COLO668 (cell line): ENCODE results near the gene TP53INP2.
A peak's percentile ranks its signal among the peaks of the same experiment; 100 is the strongest.
"Not testable (repeated sequence)": the region's sequence is repeated elsewhere in the genome, so short reads cannot be mapped to it uniquely, and the experiment has no call there.

ENCODE experiments used
- DNase-seq: peaks from one replicate; lab custom pipeline; 2025; ENCODE audit not compliant: unreplicated experiment; lab: John Stamatoyannopoulos, UW

The TP53INP2 gene, protein sequence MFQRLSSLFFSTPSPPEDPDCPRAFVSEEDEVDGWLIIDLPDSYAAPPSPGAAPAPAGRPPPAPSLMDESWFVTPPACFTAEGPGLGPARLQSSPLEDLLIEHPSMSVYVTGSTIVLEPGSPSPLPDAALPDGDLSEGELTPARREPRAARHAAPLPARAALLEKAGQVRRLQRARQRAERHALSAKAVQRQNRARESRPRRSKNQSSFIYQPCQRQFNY

DNA sequence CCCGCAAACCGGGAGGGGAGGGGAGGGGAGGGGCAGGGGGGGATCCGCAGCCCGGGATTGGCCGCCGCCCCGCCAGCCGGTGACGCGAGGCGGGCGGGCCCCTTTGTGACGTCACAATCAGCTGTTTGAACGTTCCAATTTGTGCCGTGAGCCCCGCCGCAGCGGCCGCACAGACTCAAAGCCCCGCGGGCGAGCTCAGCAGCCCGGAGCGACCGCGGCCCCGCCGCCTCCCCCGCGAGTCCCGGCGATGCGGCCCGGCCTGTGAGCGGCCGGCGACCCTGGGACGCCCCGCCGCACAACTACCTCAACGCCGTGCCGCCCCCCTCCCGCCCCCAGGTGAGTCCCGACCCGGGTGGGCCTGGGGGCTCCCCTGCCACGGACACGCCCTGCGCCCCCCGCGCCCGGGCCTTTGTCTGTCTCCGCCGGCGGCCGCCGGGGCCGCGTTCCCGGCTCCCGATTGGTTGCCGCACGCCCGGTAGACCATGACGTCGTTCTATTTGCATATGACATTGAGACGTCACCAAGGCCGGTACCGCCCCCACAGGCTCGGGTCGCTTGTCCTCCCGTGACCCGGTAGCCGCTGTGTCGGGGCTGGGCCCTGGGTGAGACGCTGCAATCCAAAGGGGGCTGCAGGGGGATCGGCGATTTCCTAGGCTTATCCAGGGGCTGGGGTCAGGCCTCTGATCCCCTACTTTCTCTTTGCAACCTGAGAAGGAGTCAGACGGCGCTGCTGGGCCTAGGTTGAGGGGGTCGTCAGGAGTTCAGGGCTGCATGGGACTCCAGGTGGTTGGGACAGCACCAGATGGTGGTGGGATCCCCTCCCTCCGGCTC, at the start of gene TP53INP2:
TP53INP2 (plus strand) TSS at position 168 of the 831 bp plus-strand sequence. CDS start 4,396 bp downstream, outside the sequence.
- peak; percentile 92 for DNase-seq

DNA sequence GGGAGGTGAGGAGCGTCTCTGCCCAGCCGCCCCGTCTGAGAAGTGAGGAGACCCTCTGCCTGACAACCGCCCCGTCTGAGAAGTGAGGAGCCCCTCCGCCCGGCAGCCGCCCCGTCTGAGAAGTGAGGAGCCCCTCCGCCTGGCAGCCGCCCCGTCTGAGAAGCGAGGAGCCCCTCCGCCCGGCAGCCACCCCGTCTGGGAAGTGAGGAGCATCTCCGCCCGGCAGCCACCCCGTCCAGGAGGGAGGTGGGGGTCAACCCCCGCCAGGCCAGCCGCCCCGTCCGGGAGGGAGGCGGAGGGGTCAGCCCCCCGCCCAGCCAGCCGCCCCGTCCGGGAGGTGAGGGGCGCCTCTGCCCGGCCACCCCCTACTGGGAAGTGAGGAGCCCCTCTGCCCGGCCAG, 45.5 kb upstream of the TP53INP2 start:
- DNase-seq: not testable (repeated sequence)

DNA sequence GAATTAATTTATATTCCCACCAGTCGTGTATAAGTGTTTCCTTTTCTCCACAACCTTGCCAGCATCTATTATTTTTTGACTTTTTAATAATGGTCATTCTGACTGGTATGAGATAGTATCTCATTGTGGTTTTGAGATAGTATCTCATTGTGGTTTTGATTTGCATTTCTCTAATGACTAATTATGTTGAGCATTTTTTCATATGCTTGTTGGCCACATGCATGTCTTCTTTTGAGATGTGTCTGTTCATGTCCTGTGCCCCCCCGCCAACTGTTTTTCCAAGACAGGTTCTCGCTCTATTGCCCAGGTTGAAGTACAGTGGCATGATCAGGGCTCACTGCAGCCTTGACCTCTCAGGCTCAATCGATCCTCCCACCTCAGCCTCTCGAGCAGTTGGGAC, 42.3 kb upstream of the TP53INP2 start:
- not testable (repeated sequence) for DNase-seq

DNA sequence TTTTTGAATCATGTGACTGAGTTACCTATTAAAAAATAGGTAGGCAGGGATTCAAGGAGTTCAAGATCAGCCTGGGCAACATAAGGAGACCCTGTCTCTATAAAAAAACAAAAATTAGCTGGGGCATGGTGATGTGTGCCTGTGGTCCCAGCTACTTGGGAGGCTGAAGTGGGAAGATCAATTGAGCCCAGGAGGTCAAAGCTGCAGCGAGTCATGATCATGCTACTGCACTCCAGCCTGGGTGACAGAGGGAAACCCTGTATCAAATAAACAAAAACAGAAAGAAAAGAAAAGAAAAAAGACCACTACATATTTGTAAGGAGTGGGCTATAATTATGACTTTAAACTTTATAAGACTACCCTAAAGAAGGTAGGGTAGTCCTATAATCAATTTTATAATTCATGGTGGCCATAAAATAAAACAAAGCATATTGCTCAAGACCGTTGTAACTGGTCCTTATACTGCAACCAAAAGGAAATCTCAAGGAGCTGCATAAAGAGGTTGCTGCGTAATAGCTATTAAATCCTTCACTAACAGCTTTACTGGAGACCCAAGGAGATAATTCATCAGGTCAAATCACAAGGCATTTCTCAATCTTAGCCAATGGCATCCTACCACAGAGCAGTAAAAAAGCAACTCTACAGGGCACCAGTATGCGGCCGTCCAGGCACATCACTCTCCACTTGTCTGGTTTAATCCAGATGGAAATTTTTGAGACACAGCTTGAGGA, 40.8 kb upstream of the TP53INP2 start:
- no peak for DNase-seq

DNA sequence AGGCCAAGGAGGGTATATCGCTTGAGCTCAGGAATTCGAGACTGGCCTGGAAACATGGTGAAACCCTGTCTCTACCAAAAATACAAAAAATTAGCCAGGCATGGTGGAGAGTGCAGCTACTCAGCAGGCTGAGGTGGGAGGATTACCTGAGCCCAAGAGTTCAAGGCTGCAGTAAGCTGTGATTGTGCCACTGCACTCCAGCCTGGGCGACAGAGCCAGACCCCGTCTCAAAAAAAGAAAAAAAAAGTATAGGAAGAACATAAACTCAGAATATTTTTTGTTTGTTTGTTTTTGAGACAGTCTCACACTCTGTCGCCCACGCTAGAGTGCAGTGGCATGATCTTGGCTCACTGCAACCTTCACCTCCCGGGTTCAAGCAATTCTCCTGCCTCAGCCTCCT, 39.4 kb upstream of the TP53INP2 start:
- DNase-seq: not testable (repeated sequence)

DNA sequence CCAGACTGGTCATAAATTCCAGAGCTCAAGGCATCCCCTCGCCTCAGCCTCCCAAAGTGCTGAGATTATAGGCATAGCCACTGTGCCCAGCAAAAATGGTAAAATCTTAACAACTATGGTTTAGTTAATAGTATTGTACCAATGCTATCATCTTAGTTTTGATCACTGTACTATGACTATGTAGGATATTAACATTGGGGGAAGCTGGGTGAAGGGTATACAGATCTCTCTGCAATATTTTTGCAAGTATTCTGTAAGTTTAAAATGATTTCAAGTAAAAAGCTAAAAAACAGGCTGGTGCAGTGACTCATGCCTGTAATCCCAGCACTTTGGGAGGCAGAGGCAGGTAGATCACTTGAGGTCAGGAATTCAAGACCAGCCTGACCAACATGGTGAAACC, 35.0 kb upstream of the TP53INP2 start:
- DNase-seq: no peak

DNA sequence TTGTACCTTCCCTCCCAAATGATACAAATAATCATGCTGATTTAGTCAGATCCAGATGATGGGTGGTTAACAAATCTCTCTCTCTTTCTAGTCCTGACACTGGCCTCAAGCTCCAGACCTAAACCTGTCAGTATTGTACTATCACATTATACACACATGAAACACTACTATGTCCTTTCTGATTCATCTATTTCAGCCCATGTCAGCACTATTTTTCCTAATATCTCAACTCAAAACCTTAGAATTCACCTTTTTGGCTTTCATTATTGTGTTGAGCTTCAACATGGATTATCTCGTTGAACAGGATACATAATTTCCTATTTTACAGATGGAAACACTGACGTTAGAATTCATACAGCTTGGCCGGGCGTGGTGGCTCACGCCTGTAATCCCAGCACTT, 30.7 kb upstream of the TP53INP2 start:
- DNase-seq: no peak

DNA sequence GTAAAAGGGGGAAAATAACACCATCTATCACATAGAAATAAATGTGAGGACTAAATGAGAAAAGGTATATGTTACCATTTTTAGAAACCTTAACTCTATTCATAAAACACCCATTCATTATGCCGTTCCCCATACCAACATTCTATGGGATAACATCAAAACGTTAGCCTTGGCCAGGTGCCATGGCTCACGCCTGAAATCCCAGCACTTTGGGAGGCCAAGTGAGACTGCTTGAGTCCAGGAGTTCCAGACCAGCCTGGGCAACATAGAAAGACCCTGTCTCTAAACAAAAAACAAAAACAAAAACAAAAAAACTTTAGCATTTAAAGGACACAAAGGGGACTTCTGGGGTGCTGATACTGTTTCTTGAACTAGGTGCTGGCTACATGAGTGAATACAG, 28.6 kb upstream of the TP53INP2 start:
- DNase-seq: no peak

DNA sequence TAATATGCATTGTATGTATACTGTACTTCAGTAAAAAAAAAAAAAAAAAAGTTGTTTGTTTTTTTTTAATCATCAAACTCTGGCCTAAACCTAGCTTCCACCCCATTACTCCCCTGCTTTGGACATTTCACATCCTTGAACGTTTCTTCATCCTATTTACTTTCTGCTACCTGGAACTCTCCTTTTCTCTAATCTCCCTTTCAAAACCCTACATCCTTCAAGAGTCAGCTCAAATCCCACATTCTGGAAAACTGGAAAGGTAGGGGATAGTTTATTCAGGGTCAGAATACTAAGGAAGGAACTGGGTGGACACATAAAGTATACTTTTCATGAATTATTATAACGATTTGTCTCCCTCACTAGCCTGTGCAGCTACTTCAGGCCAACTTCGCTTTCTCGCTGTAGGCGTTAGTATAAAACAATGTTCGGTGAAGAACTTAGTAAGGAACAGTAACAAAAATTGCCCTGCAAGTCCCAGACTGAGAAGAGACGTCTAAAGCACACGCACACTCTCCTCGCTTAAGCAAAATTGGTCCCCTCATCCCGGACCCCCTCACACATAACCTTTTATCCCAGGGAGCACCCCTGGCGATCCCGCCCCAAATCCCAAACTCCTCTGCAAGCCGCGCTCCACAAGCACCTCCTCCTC, 28.0 kb upstream of the TP53INP2 start:
- no peak for DNase-seq

DNA sequence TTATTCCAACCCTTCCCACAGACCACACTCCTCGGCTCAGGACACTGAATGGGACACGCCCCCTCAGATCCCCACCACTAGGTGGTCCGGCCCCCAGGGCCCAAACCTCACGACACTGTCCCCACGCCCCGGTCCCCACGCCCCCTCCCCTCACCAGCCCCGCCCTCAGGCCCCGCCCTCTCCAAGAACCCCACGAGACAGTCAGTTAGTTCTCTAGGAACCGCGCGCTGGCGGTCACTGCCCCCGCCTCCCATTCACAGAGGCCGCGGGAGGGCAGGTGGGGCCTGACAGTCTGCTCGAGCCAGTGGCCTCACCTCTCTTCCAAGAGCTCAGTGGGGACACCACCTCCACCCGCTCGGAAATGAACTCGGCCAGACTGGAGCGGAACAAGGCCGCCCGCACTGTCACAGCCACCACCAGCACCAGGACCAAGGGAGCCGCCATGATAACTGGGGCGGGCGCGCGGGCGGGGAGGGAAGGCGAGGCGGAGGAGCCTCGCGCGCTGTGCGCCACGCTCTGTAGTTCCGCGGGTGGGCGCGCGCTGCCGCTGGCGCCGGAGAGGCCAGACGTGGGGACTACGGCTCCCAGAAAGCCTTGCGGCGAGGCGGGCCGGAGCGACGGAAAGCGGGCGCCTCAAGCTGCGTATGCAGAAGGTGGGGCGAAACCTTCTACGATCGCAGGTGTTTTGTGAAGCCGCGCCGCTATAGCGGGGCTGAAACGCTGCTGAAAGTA, 27.3 kb upstream of the TP53INP2 start, which contains the start of gene PIGU:
PIGU (minus strand) TSS at position 451 of the 732 bp plus-strand sequence; CDS start at position 444, 7 bp downstream.
- DNase-seq: peak; percentile 99

DNA sequence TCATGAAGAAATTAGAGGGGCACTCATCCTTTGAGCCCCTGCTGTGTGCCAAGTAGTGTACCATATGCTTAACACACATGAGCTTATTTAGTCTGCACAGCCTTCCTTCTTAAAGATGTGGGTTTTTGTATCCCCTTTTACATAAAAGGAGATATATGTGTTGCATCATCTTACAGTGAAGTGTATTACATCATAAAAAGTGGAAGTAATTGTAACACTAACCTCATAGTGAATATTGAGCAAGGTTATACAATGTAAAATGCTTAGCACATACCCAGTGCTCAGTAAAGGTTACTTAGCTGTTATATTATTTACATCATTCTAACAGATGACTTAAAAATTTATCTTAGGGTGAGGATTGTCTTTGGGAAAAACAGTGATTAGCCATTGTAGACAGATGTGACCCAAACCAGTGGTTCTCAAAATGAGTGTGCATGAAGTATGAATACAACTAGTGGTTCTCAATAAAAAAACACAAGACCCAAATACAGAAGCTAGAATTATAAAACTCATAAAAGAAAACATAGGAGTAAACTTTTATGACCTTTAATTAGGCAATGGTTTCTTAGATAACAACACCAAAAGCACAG, 23.5 kb upstream of the TP53INP2 start:
- no peak for DNase-seq

DNA sequence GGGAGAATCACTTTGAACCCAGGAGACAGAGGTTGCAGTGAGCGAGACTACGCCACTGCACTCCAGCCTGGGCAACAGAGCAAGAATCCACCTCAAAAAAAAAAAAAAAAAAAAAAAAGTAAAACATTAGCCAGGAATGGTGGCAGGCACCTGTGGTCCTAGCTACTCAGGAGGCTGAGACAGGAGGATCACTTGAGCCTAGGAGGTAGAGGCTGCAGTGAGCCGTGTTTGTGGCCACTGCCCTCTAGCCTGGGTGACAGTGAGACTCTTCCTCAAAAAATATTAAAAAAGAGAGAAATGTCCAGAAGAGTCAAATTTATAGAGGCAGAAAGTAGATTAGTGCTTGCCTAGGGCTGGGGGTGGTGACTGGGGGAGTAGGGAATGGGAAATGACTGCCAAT, 20.5 kb upstream of the TP53INP2 start:
- no peak for DNase-seq

DNA sequence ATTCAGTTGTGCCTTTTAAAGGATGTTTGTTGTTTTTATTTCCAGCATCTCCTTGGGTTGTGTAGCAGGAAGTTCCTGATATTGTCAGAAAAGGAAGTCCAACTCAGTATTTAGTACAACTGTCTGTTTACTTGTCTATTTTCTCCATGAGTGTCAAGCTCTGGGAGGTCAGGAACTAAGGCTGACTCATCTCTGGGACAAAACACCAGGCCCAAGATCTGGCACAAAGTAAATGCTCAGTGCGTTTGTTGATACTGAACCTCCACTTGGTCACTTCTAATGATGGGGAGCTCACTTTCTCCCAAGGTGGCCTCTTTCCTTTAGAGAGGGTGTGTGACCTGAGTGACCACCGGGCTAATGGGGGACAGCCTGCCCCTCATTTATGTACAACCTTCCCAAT, 14.7 kb upstream of the TP53INP2 start:
- DNase-seq: no peak

DNA sequence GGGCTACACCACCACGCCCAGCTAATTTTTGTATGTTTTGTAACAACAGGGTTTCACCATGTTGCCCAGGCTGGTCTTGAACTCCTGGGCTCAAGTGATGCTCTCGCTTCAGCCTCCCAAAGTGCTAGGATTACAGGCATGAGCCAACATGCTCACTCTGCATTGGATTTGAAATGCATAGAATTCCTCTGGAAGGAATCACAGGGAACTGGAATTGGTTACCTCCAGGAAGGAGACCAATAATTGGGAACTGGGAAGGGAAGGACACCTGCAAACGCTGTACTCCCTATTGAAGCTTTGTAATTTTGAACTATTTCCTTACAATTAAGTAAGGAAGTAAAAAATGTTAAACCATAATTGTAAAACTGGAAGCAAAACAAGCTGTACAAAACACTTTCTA, 12.3 kb upstream of the TP53INP2 start:
- DNase-seq: no peak

DNA sequence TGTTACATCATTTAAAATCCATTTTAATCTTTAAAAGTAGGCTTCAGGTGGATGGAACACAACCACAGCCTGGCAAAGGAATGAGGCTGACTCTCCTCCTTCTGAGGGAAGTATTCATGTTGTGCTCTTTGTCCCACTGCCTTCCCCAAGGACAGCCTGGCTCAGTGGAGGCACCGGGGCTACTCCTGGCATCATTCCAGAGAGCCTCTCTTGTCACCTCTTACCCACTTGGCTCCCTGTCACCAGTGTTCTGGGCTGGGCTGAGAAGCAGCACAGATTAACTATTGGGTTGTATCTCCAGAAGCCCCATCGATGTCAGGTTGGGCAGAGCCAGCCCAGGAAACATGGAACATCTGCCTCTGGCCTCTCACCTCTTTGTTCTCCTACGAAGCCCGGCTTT, 10.7 kb upstream of the TP53INP2 start:
- DNase-seq: no peak

DNA sequence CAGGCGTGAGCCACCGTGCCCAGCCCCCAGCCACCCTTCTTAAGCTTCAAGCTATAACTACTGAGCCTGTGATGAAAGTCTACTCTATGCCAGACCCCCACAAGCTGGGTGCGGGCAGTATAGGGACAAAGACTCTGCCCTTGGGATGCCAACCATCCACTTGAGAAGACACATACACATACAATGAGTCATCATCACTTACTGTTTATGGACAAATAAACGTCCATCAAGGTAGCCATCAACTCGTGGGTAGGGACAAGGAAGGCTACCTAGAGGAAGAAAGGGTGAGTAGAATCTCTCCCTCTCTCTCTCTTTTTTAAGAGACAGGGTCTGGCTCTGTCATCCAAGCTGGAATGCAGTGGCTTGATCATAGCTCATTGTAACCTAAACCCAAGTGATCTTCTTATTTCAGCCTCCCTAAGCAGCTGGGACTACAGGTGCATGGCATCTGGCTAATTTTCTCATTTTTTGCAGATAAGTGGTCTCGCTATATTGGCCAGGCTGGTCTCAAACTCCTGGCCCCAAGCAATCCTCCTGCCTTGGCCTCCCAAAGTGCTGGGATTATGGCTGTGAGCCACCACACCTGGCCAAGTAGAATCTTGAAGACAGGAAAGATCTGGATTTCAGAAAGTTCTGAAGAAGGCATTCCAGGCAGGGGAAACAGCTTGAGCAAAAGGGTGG, 2.6 kb upstream of the TP53INP2 start:
- DNase-seq: no peak

DNA sequence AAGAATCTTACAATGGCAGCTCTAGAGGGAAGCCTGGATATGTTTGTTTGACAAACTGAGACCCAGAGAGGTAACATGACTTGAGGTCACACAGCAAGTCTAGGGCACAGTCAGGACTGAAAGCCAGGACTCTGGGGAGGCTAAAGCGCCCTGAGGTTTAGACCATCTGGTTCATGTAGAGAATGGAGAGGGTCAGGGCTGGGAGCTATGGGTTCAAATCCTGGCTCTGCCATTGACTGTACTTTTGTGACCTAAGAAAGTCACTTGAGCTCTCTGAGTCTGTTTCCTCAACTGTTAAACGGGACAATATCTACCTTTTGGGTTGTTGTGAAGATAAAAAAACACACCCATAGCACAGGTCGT, 1.1 kb upstream of the TP53INP2 start:
- DNase-seq: no peak

DNA sequence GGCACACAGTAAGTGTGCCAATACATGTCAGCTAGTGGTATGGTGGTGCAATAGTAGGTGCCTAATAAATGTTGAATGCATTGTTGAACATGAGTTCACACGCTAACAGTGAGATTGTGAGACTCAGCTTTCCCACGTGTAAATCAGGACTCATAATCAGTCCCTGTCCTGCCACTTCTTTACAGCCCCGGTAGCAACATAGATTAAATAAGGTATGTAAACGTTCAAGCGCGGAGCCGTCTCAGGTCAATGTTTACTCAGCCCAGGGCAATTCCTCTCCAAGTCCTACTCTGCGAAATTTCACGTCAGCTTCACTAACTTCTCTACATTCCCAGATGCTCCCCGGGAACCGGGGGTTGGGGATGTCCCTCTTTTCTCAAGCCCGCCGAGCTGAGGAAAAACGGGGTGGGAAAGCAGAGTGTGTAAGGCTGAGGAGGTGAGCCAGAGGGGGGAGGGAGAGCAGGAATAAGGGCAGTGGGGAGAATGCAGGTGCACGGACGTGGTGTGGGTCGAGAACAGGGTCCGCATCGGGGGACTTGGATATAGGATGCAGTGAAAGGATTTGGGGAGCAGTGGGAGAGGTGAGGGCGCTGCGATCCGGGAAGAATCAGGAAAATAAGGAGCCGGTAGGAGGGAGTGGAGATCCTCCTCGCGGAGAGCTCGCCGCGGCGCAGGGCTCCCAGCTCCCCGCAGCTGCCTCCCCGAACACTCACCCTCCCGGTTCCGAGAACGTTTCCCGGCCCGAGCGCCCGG, 544 bp upstream of the TP53INP2 start:
- DNase-seq: peak; percentile 35

DNA sequence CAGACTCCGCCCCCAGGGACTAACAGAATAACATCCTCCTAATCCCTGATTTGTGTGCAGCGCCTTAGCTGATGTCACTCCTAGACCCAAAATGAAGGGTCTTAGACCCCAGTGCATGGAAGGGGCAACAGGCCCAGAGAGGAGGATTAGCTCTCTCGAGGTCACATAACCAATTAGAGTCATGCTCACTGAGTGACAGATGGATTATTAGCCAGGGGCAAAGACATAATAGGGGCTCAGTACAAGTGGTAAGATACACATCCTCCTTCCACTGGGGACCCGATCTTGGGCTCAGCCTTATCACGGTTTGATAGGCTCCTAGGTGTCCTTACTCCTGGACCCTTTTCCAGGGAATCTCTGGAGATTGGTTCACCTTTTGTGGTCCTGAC, 858 bp downstream of the TP53INP2 start:
- no peak for DNase-seq
